SK-N-SH (cell line): ENCODE measurements around the gene UBE2Q1. TPM values are rescaled to one million over a fixed set of nuclear protein-coding genes. Genes with fewer than 3 reads are reported as not detected.
A peak's percentile ranks its signal among the peaks of the same experiment; 100 is the strongest.

Source experiments
- CTCF ChIA-PET: fragments of 300-600, 350-600 bp; formaldehyde crosslinking; extraction: SDS; loops from one replicate; lab custom pipeline; 2021; lab: Yijun Ruan, JAX
- POLR2A ChIA-PET: fragments of 350-600 bp; sonication (Branson Sonifier 250); formaldehyde crosslinking; extraction: SDS; loops from one replicate; lab custom pipeline; 2020; ENCODE audit warnings: antibody characterized with exemption, inconsistent platforms; lab: Yijun Ruan, JAX
- DNase-seq: peaks from one replicate; pipeline ENCODE4 v3.0.0; 2012
- H2AFZ ChIP-seq: fragments of 200-600 bp; sonication (generic); 2 replicates; pipeline ENCODE4 v1.8.1; 2016; ENCODE audit warnings: antibody characterized with exemption, mild to moderate bottlenecking, low read depth
- H3F3A ChIP-seq: fragments of 200-600 bp; sonication (generic); replicated peaks from 2 replicates; pipeline ENCODE3; 2016; ENCODE audit warnings: antibody characterized with exemption, mild to moderate bottlenecking; ENCODE audit not compliant: insufficient read depth
- H3K27ac ChIP-seq, 2 experiments: fragments of 200-500 bp in 1 of 2; fragments of 200-600 bp in 1 of 2; sonication (Bioruptor generic) in 1 of 2; sonication (generic), shearing (Covaris generic) in 1 of 2; 2 replicates each; pipeline versions ENCODE4 v1.5.1 to v1.6.1; 2014 to 2016; ENCODE audit warnings: low read depth in 2 of 2, inconsistent platforms in 1 of 2, low read length in 1 of 2, mild to moderate bottlenecking in 1 of 2, mixed read lengths in 1 of 2
- H3K27me3 ChIP-seq: fragments of 200-600 bp; sonication (generic), shearing (Covaris generic); 2 replicates; pipeline ENCODE4 v1.6.1; 2016; ENCODE audit warnings: mixed run types; ENCODE audit not compliant: insufficient read depth
- H3K36me3 ChIP-seq, 2 experiments: fragments of 200-500 bp in 1 of 2; fragments of 200-600 bp in 1 of 2; sonication (Bioruptor generic) in 1 of 2; sonication (generic) in 1 of 2; replicated peaks in 1 of 2; 2 replicates each; pipeline versions ENCODE3 to v1.5.1; 2014 to 2016; ENCODE audit warnings: low read length in 1 of 2, mild to moderate bottlenecking in 1 of 2; ENCODE audit not compliant: insufficient read depth in 2 of 2, control insufficient read depth in 1 of 2
- H3K4me1 ChIP-seq, 2 experiments: fragments of 200-500 bp in 1 of 2; fragments of 200-600 bp in 1 of 2; sonication (Bioruptor generic) in 1 of 2; sonication (generic), shearing (Covaris generic) in 1 of 2; 2 replicates each; pipeline versions ENCODE4 v1.5.1 to v1.6.1; 2014 to 2016; ENCODE audit warnings: low read depth in 1 of 2, low read length in 1 of 2, mixed run types in 1 of 2; ENCODE audit not compliant: insufficient read depth in 2 of 2, control insufficient read depth in 1 of 2
- H3K4me2 ChIP-seq: fragments of 200-600 bp; sonication (generic), shearing (Covaris generic); 2 replicates; pipeline ENCODE4 v1.6.1; 2017; ENCODE audit warnings: mixed run types
- H3K4me3 ChIP-seq, 2 experiments: fragments of 200-500 bp in 1 of 2; fragments of 200-600 bp in 1 of 2; sonication (Bioruptor generic) in 1 of 2; sonication (generic), shearing (Covaris generic) in 1 of 2; 2 replicates each; pipeline versions ENCODE4 v1.5.1 to v1.8.1; 2014 to 2016; ENCODE audit warnings: low read depth in 2 of 2, inconsistent platforms in 1 of 2, low read length in 1 of 2, mild to moderate bottlenecking in 1 of 2, mixed read lengths in 1 of 2, moderate library complexity in 1 of 2
- H3K79me2 ChIP-seq: fragments of 200-600 bp; sonication (generic); 2 replicates; pipeline ENCODE4 v1.8.1; 2017; ENCODE audit warnings: mild to moderate bottlenecking; ENCODE audit not compliant: insufficient read depth
- H3K9ac ChIP-seq: fragments of 200-600 bp; sonication (generic); 2 replicates; pipeline ENCODE4 v1.6.1; 2017; ENCODE audit warnings: mixed run types
- H3K9me2 ChIP-seq: fragments of 200-600 bp; sonication (generic); 2 replicates; pipeline ENCODE4 v1.6.1; 2017; ENCODE audit warnings: mixed run types
- H3K9me3 ChIP-seq: fragments of 200-600 bp; sonication (generic); 2 replicates; pipeline ENCODE4 v1.6.1; 2017; ENCODE audit warnings: mixed run types, mild to moderate bottlenecking, moderate library complexity
- H4K20me1 ChIP-seq: fragments of 200-600 bp; sonication (generic); 2 replicates; pipeline ENCODE4 v1.6.1; 2017; ENCODE audit warnings: mild to moderate bottlenecking, mixed run types; ENCODE audit not compliant: insufficient read depth
- CHD2 ChIP-seq: fragments of 150-350 bp; IDR thresholded peaks from 2 replicates; pipeline ENCODE4 v1.6.1; 2018; ENCODE audit warnings: low read length; ENCODE audit not compliant: partially characterized antibody
- ELF1 ChIP-seq: IDR thresholded peaks from 2 replicates; pipeline ENCODE4 v1.4.0; 2012
- EZH2phosphoT487 ChIP-seq: fragments of 200-600 bp; sonication (generic); IDR thresholded peaks from 2 replicates; pipeline ENCODE4 v1.6.1; 2017; ENCODE audit warnings: low read depth, mixed run types, mild to moderate bottlenecking, antibody characterized with exemption, moderate library complexity, borderline replicate concordance
- FOXM1 ChIP-seq: IDR thresholded peaks from 2 replicates; pipeline ENCODE4 v1.4.0; 2012; ENCODE audit warnings: low read depth, mild to moderate bottlenecking
- MXI1 ChIP-seq: IDR thresholded peaks from 2 replicates; pipeline ENCODE4 v1.6.1; 2012; ENCODE audit warnings: mild to moderate bottlenecking, low read depth, low read length, improper control_type of control experiment
- RFX5 ChIP-seq: IDR thresholded peaks from 2 replicates; pipeline ENCODE4 v1.6.1; 2012; ENCODE audit warnings: mild to moderate bottlenecking, improper control_type of control experiment, low read length
- RXRA ChIP-seq: IDR thresholded peaks from 2 replicates; pipeline ENCODE4 v1.4.0; 2012; ENCODE audit warnings: low read depth, mild to moderate bottlenecking, borderline replicate concordance
- USF2 ChIP-seq: fragments of 150-350 bp; IDR thresholded peaks from 2 replicates; pipeline ENCODE4 v1.6.1; 2017; ENCODE audit warnings: antibody characterized with exemption, low read length, low read depth, borderline replicate concordance
- YY1 ChIP-seq: IDR thresholded peaks from 2 replicates; pipeline ENCODE4 v1.4.0; 2012; ENCODE audit warnings: low read depth, mild to moderate bottlenecking
- ZBTB33 ChIP-seq: IDR thresholded peaks from 2 replicates; pipeline ENCODE4 v1.4.0; 2012; ENCODE audit warnings: low read depth, borderline replicate concordance
- WGBS: methylation state at CpG from one replicate; pipeline ENCODE4 v1.1.6; 2017; ENCODE audit warnings: low lambda C conversion rate; 5-methylcytosine and 5-hydroxymethylcytosine counted together
- polyA plus RNA-seq, 3 experiments: library from polyadenylated mRNA; depleted of rRNA; stranded (reverse); fragments of >200 nt; gene quantifications; 2 replicates each; pipeline ENCODE4 v1.2.3, GENCODE V29; 2012

The UBE2Q1 gene
- polyA plus RNA-seq, 1 of the 3 experiments (the other 2 are of a cell fraction) = 12.5 TPM

GRCh38 chr1:154577346-154578057 lies 19.0 kb upstream of the UBE2Q1 start:
- H3K4me2 ChIP-seq = no peak overlapping the region
- no peak overlapping the region for H3K9ac ChIP-seq
- no peaks in the 10 kb centered on the region for H3K79me2 ChIP-seq
- H3F3A ChIP-seq = no peaks in the 10 kb centered on the region
- peaks cover 26 to 55% of the 10 kb centered on the region in 2 experiments for H3K36me3 ChIP-seq
- no peaks in the 10 kb centered on the region for H3K27me3 ChIP-seq
- 82% methylated on average over 2 of the region's 7 CpGs for WGBS
- H3K27ac ChIP-seq = peak overlapping the region in 1 of 2 experiments; percentile 53; a peak in 1 of 4 replicates
- H3K9me2 ChIP-seq = no peaks in the 10 kb centered on the region
- TF ChIP-seq RFX5 (no peak), YY1 (no peak), EZH2phosphoT487 (no peak), CHD2 (no peak), ELF1 (no peak), FOXM1 (no peak), MXI1 (no peak)
- H3K4me1 ChIP-seq = peaks cover 0 to 31% of the 10 kb centered on the region in 2 experiments; a peak in 2 of 4 replicates
- DNase-seq = no peak
- no peaks in the 10 kb centered on the region for H3K9me3 ChIP-seq
- ChIA-PET POLR2A (interaction anchor here (0.5 to 3.0 kb wide), 3 partner anchors 10 to 383 kb away, joined by 4 to 13 read pairs (median 4); partner anchors contain the start of gene CHRNB2), CTCF (interaction anchor here (0.9 to 5.9 kb wide), 9 partner anchors 10 to 301 kb away, joined by 3 to 41 read pairs (median 4); partner anchors contain the start of gene CHRNB2)
- no peaks in the 10 kb centered on the region for H4K20me1 ChIP-seq
- H2AFZ ChIP-seq = no peak overlapping the region
- H3K4me3 ChIP-seq = no peak overlapping the region

GRCh38 chr1:154575951-154576566 lies 17.6 kb upstream of the UBE2Q1 start:
- Histone ChIP-seq H3K27ac (no peak overlapping the region), H4K20me1 (no peaks in the 10 kb centered on the region), H3K9ac (no peak overlapping the region), H2AFZ (no peak overlapping the region), H3K4me1 (peaks cover 0 to 34% of the 10 kb centered on the region in 2 experiments; a peak in 2 of 4 replicates), H3K4me2 (no peak overlapping the region), H3F3A (no peaks in the 10 kb centered on the region), H3K4me3 (no peak overlapping the region), H3K27me3 (no peaks in the 10 kb centered on the region), H3K9me3 (no peaks in the 10 kb centered on the region), H3K36me3 (peaks cover 17 to 42% of the 10 kb centered on the region in 2 experiments), H3K79me2 (no peaks in the 10 kb centered on the region), H3K9me2 (no peaks in the 10 kb centered on the region)
- POLR2A ChIA-PET = interaction anchor here (0.7 to 3.0 kb wide), 2 partner anchors 8 to 162 kb away, joined by 3 to 13 read pairs; partner anchors contain the start of gene CHRNB2
- DNase-seq = no peak
- WGBS = 95% methylated on average over 8 of the region's 8 CpGs
- CTCF ChIA-PET = interaction anchor here (0.8 to 5.9 kb wide), 6 partner anchors 12 to 96 kb away, joined by 3 to 41 read pairs (median 6); no protein-coding TSS in a partner anchor
- no peak for TF ChIP-seq ZBTB33
- TF ChIP-seq RXRA = no peak
- TF ChIP-seq USF2 = no peak
- TF ChIP-seq, all 33 proteins: peak for 0
